ENCODE data around the gene BLTP2. TPM values are rescaled to one million over a fixed set of nuclear protein-coding genes. Genes with fewer than 3 reads are reported as not detected.

Gene BLTP2
- total RNA-seq, 1 experiment from 2014 or later = 137 TPM

DNA sequence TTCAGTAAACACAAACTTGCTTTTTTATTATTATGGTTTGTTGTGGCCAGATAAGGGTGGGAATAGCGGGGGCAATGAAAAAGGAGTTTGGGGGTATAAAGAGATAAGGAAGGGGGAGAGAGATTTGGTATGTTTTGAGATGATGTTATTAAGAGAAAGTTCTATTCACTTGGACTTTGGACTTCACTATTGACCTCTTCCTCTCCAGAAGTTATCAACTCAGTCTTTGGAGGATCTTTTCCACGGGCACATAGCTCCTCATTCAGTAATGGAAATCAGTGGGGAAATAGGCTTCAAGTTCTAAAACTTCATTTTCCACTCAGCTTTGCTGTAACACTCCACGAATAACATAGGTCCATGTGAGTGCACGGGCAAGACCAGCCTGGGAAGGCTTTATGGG lies 43.5 kb upstream of the BLTP2 start:
- Histone ChIP-seq H2BK5ac (ENCODE audit: insufficient read length, low read length) (no peak overlapping the region), H3K27me3 (ENCODE audit: insufficient read depth, low read length) (peaks cover 1% of the 10 kb centered on the region; the same call in 1 of the 2 replicates), H3K18ac (ENCODE audit: insufficient read length, low read depth, low read length) (no peak overlapping the region), H3K23me2 (ENCODE audit: insufficient read length, low read depth, low read length, poor library complexity, severe bottlenecking) (no peaks in the 10 kb centered on the region), H3K9ac (ENCODE audit: extremely low read depth, insufficient read length, low read length) (no peak overlapping the region), H2BK12ac (ENCODE audit: insufficient read length, low read depth, low read length) (no peak overlapping the region), H3K4ac (ENCODE audit: low read depth, low read length) (no peak overlapping the region), H2BK15ac (ENCODE audit: low read depth, low read length) (no peak overlapping the region), H3K14ac (ENCODE audit: insufficient read depth, low read length) (no peak overlapping the region), H2AFZ (ENCODE audit: low read length) (no peak overlapping the region), H2BK120ac (ENCODE audit: low read depth, low read length, poor library complexity, severe bottlenecking) (no peak overlapping the region), H4K8ac (replicated peaks; ENCODE audit: insufficient read length, low read depth, low read length) (no peak overlapping the region), H3K79me2 (ENCODE audit: insufficient read depth, low read length) (no peaks in the 10 kb centered on the region), H4K91ac (ENCODE audit: insufficient read length, low read depth, low read length) (no peak overlapping the region), H2BK20ac (ENCODE audit: low read depth, low read length, poor library complexity, severe bottlenecking) (no peak overlapping the region), H3K79me1 (ENCODE audit: insufficient read depth, low read depth, low read length, poor library complexity, severe bottlenecking) (no peaks in the 10 kb centered on the region), H3K56ac (ENCODE audit: insufficient read length, low read depth, low read length) (no peak overlapping the region), H3K27ac (ENCODE audit: insufficient read length, low read depth, low read length) (no peak overlapping the region), H3K4me2 (ENCODE audit: insufficient read depth, insufficient read length, low read length) (no peak overlapping the region), H2AK5ac (ENCODE audit: insufficient read length, low read length) (no peak overlapping the region), H4K5ac (ENCODE audit: insufficient read length, low read depth, low read length) (no peak overlapping the region), H4K20me1 (ENCODE audit: control insufficient read depth, insufficient read depth, insufficient read length) (no peaks in the 10 kb centered on the region), H3K4me1 (ENCODE audit: insufficient read depth, low read length) (no peaks in the 10 kb centered on the region), H3T11ph (ENCODE audit: low read length) (no peak overlapping the region), H3K23ac (ENCODE audit: insufficient read length, low read depth, low read length) (no peak overlapping the region), H3K9me3 (ENCODE audit: control insufficient read depth, low read depth, low read length) (no peaks in the 10 kb centered on the region)
- TF ChIP-seq, protein P1, sequence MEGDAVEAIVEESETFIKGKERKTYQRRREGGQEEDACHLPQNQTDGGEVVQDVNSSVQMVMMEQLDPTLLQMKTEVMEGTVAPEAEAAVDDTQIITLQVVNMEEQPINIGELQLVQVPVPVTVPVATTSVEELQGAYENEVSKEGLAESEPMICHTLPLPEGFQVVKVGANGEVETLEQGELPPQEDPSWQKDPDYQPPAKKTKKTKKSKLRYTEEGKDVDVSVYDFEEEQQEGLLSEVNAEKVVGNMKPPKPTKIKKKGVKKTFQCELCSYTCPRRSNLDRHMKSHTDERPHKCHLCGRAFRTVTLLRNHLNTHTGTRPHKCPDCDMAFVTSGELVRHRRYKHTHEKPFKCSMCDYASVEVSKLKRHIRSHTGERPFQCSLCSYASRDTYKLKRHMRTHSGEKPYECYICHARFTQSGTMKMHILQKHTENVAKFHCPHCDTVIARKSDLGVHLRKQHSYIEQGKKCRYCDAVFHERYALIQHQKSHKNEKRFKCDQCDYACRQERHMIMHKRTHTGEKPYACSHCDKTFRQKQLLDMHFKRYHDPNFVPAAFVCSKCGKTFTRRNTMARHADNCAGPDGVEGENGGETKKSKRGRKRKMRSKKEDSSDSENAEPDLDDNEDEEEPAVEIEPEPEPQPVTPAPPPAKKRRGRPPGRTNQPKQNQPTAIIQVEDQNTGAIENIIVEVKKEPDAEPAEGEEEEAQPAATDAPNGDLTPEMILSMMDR (conservative IDR thresholded peaks at IDR 0.05) = no peak
- no CpG with 5 or more reads among the region's 4 CpGs for WGBS (ENCODE audit: extremely low coverage, insufficient read length, low lambda C conversion rate)
- Mint-ChIP-seq H3K27me3 (ENCODE audit: low read depth) (no peaks in the 10 kb centered on the region), H3K9me3 (no peaks in the 10 kb centered on the region), H3K36me3 (ENCODE audit: insufficient read depth in 1 of 3, low read depth in 3 of 3) (peaks cover 60 to 98% (median 79%) of the 10 kb centered on the region in 3 experiments; a peak in 6 of 7 replicates), H3K4me1 (no peaks in the 10 kb centered on the region), H3K27ac (no peak overlapping the region), H3K4me3 (no peak overlapping the region)
- no peak for DNase-seq
